Astrocyte of the cerebellum (primary cell): ENCODE data around the gene MYBL2.

Experiments used
- DNase-seq: peaks from one replicate; pipeline ENCODE4 v3.0.0-alpha.2; 2011; ENCODE audit warnings: low read depth
- H3K4me3 ChIP-seq: 2 replicates; pipeline ENCODE4 v1.5.1; 2011; ENCODE audit warnings: mild to moderate bottlenecking, low read depth, low read length, moderate library complexity
- in situ Hi-C: cut with HindIII; loops from 2 replicates; pipeline ENCODE4 v1.10.0; 2017; ENCODE audit warnings: low sequenced_read_pairs
- TF ChIP-seq, protein P1 (sequence below): IDR thresholded peaks from 2 replicates; pipeline ENCODE4 v1.5.1; 2012; ENCODE audit warnings: low read length, low read depth, moderate library complexity, mild to moderate bottlenecking; ENCODE audit errors: missing control alignments

Gene MYBL2

DNA sequence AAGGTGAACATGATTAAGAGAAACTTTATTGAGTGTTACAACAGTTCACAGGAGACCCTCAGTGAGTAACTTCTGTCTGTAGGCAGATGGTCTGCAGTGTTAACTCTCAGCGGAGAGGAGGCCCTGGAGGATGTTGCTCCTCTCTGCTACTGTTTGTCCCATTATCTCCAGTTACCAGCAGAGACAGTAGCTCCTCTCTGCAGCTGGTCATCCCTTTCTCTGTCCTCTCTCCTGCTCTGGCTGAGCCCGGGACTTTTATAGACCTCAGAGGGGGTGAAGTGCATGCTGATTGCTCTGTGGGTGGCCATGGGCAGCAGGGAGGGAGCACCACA, 54.1 kb downstream of the MYBL2 start:
- no peak overlapping the region for H3K4me3 ChIP-seq
- TF ChIP-seq, protein P1, sequence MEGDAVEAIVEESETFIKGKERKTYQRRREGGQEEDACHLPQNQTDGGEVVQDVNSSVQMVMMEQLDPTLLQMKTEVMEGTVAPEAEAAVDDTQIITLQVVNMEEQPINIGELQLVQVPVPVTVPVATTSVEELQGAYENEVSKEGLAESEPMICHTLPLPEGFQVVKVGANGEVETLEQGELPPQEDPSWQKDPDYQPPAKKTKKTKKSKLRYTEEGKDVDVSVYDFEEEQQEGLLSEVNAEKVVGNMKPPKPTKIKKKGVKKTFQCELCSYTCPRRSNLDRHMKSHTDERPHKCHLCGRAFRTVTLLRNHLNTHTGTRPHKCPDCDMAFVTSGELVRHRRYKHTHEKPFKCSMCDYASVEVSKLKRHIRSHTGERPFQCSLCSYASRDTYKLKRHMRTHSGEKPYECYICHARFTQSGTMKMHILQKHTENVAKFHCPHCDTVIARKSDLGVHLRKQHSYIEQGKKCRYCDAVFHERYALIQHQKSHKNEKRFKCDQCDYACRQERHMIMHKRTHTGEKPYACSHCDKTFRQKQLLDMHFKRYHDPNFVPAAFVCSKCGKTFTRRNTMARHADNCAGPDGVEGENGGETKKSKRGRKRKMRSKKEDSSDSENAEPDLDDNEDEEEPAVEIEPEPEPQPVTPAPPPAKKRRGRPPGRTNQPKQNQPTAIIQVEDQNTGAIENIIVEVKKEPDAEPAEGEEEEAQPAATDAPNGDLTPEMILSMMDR: no peak
- in situ Hi-C loops: no loop called here
- DNase-seq: no peak

- no peak overlapping the region for H3K4me3 ChIP-seq
- no peak for DNase-seq
- TF ChIP-seq, protein P1: no peak
- in situ Hi-C loops: no loop called here
Measured at GRCh38 chr20:43721429-43722152, 54.7 kb downstream of the MYBL2 start.

DNA sequence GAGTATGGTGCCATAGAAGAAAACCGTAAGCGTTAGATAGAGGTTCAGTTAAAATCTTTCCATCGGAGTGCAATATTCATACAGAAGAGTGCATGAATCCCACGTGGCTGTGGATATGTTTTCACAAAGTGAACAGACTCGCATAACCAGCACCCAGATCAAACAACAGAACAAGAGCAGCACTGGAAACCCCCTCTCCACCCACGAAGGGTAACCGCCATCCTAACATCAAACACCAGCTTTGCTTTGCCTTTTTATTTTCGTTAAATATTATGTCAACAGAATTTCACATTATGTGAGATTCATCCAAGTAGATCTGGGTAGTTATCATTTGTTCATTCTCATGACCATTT, 55.2 kb downstream of the MYBL2 start:
- no peak overlapping the region for H3K4me3 ChIP-seq
- in situ Hi-C loops: no loop called here
- no peak for DNase-seq
- TF ChIP-seq, protein P1: no peak

DNA sequence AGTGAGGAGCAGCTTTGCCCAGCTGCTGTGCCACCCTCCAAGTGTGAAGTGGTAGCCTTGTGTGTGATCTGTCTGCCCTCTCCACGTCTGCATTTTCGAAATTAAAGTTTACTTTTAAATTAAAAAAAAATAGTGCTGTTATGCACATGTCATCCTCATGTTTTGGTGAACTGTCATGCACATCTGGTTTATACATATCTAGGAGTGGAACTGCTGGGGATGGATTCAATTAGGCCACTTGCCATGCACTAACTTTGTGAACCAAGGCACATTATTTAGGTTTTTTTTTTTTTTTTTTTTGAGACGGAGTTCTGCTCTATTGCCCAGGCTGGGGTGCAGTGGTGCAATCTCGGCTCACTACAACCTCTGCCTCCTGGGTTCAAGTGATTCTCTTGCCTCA, 56.3 kb downstream of the MYBL2 start:
- no peak for DNase-seq
- H3K4me3 ChIP-seq: no peak overlapping the region
- TF ChIP-seq, protein P1: no peak
- in situ Hi-C loops: no loop called here

DNA sequence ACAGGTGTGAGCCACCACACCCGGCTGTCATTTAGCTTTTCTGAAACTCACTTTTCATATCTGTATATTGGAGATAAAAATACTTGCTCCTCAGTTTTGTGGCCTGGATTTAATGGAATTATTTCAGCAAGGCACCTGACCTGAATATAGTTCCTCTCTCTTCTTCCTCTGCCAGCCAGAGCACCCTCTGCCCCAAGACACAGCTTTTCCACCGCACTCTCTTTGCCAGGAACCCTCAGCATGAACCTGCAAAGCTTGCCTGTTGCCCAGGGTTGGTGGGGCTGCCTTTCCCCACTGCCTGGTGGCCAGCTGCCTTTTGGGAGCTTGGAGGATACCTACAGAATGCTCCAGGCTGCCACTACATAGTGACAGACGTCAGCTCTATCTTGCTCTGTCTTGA, 56.8 kb downstream of the MYBL2 start:
- in situ Hi-C loops: no loop called here
- TF ChIP-seq, protein P1: no peak
- H3K4me3 ChIP-seq: no peak overlapping the region
- DNase-seq: no peak

- in situ Hi-C loops: no loop called here
- DNase-seq: no peak
- TF ChIP-seq, protein P1: no peak
- no peak overlapping the region for H3K4me3 ChIP-seq
Measured at GRCh38 chr20:43724383-43724782, 57.5 kb downstream of the MYBL2 start.

DNA sequence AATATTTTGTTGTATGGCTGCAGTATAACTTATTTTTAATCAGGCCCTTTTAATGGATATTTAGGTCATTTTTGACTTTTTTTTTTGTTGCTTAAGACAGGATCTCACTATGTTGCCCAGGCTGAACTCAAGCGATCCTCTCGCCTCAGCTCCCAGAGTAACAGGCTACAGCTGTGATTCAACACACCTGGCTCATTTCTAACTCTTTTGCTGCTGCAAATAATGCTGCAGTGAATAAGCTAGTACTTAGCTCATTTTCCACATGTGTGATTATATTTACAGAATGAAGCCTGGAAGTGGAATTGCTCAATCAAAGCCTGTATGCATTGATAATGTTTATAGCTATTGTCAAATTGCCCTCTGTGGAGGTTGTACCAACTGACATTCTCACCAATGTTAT, 58.8 kb downstream of the MYBL2 start:
- in situ Hi-C loops: no loop called here
- TF ChIP-seq, protein P1: no peak
- no peak for DNase-seq
- H3K4me3 ChIP-seq: no peak overlapping the region
